NCI-H2196 (cell line): ENCODE results near the gene SYNPO.
A peak's percentile ranks its signal among the peaks of the same experiment; 100 is the strongest.

ENCODE experiments used
- DNase-seq: peaks from one replicate; lab custom pipeline; 2025; ENCODE audit not compliant: unreplicated experiment; lab: John Stamatoyannopoulos, UW

Gene SYNPO

GRCh38 chr5:150625164-150625535, 15.3 kb upstream of the SYNPO start:
- no peak for DNase-seq

GRCh38 chr5:150625831-150626746, 14.4 kb upstream of the SYNPO start:
- DNase-seq, result no peak

- no peak for DNase-seq
Measured at GRCh38 chr5:150626853-150627276, 13.6 kb upstream of the SYNPO start.

- no peak for DNase-seq
Measured at GRCh38 chr5:150627731-150628545, 12.5 kb upstream of the SYNPO start.

DNA sequence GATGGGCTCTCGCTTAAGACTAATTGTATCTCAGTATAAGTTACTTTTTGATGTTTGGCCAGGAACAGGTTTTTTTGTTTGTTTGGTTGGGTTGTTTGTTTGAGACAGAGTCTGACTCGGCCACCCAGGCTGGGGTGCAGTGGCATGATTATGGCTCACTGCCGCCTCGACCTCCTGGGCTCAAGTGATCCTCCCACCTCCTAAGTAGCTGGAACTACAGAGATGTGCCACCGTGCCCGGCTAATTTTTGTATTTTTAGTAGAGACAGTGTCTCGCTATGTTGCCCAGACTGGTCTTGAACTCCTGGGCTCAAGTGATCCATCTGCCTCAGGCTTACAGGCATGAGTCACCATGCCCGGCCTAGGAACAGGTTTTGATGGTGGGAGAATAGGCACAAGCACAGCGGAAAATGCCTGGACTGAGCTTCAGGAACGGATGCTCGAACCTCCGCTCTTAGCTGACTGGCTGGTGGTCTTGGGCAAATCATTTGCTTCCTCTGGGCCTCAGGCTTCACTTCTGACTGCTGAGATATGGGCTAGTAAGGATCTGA, 11.4 kb upstream of the SYNPO start:
- DNase-seq, result no peak

DNA sequence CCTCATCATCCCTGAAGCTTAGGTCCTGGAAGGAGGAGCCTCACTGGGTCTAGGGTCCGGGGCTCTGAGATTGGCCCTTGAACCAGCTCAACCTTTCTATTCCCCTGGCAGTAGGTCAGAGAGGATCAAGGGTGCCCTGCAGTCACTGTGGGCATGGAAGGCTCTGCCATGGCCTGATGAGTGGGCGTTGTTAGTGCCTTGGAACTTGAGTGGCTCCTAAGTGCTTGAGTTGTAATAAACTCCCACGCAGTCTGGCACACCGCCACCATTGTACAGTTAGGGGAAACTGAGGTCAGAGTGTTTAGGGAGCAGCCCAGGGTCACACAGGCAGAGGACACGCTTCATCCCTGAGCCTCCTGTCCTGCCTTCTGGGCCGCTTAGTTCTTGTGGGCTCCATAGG, 10.4 kb upstream of the SYNPO start:
- no peak for DNase-seq

- no peak for DNase-seq
Measured at GRCh38 chr5:150630461-150631325, 9.8 kb upstream of the SYNPO start.

DNA sequence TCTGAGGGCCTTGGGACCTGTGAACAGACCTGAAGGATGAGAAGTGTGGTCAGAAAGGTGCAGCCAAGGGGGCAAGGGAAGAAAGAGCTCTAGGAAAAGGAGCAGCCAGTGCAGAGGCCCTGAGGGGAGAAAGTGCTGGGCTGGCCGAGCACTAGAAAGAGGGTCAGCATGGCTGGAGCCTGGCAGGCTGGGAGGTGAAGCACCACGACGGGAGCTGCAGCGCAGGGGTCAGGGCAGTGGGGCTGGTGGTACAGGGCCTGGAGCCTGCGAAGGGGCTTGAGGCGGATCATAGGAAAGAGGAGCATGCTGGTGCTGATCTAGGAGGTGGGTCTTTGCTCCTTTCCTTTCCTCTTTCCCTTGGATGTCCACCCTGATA, 9.1 kb upstream of the SYNPO start:
- no peak for DNase-seq

GRCh38 chr5:150632305-150633160, 7.9 kb upstream of the SYNPO start:
- no peak for DNase-seq

- no peak for DNase-seq
Measured at GRCh38 chr5:150633429-150633828, 7.0 kb upstream of the SYNPO start.

DNA sequence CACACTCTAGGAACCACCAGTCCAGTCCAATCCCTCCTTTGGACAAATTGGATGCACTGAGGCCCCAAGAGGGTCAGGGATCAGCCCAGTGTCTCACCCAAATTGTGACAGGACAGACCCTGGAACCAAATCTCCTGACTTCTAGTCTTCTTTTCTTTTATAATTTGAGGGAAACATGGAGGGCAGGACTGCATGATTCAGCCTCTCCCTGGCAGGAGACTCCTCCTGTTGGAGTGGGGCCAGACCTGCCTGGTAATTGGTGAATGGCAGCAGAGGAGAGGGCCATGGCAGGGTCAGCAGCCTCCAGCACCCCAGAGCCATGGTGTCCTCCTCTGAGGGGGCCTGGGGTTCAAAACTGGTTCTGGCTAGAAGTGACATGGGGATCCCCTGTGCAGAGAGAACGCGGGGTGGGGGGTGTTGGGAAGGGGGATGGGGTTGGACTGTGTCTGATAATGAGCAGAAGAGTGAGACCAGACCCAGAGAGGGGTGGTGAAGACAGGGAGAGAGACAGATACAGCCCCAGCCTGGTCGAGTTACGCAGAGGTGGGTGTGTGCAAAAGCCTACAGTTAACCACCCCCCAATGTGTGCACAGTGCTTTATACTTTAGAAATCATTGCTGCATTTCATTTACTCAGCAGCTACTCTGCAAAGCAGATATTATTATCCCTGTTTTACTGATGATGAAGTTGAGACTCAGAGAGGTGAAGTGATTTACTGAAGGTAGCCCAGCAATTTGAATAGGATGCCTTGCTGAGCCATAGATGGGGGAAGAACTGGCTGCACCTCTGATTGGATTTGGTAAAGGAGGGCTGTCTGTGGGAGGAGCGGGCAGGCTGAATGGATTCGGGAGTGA, 3.8 kb upstream of the SYNPO start:
- peak; percentile 41 for DNase-seq

DNA sequence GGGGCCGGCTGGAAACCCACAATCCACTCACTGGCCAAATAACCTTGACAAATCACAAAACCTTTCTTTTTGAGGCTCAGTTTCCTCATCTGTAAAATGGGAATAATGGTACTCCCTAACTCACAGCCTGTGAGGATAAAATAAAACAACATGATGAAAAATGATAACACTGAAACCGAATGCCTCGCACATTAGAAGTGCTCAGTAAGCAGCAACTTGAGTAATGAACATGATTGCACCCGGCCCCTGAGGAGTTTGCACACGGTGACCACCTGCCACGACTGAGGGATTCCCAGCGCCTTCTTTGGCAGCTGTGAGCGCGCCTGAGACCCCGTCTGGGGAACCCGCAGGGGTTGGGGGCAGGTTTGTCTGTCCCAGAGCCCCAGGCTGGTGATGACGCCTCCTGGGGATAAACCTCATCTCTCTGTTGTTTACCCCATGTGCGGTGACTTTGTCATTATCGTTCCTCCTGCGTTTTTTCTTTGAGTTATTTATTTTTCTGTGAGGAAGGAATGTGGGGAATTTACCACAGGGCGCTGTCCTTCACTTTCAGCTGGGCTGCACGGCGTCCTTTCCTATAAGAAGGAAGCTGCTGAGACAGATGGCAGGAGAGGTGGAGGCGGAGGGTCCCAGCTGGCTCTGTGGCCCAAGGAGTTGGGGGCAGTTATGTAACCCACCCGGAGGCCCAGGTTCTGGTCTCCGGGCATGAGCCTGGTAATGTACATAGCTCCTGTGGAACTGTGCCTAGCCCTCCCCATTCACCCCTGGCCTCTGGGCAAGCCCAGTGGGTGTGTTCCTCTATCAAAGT, 3.0 kb upstream of the SYNPO start:
- DNase-seq, result no peak

DNA sequence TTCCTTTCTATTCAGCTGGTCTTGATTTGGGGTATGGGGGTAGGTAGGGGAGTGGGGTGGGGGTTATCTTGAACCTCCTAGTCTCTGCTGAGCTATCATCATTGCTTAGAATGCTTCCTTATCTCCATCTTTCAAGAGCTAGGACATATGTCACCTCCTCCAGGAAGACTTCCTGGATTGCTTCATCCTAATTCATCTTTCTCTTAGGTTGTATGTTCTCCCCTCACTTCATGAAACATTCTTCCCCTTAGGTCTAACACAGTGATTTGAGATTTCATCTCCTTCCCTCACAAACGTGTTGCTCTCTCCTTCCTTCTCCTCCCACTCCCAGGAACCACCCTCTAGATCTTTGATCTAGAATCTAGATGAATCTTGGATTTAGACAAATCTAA, 2.4 kb upstream of the SYNPO start:
- no peak for DNase-seq

GRCh38 chr5:150638488-150639376, 1.7 kb upstream of the SYNPO start:
- DNase-seq, result no peak

GRCh38 chr5:150639377-150639692, 1.1 kb upstream of the SYNPO start:
- DNase-seq, result no peak

- no peak for DNase-seq
Measured at GRCh38 chr5:150639751-150640150, 709 bp upstream of the SYNPO start.

GRCh38 chr5:150641006-150641570, 628 bp downstream of the SYNPO start:
- no peak for DNase-seq
